GM18526 (cell line): ENCODE results near the gene PLCH1.

Source experiments
- POLR2A ChIP-seq: IDR thresholded peaks from 3 replicates; pipeline ENCODE4 v1.6.1; 2011; ENCODE audit not compliant: insufficient read length; ENCODE audit errors: extremely low read depth

PLCH1 gene

GRCh38 chr3:155648013-155648591, 96.8 kb downstream of the PLCH1 start:
- no peak for TF ChIP-seq POLR2A

- no peak for TF ChIP-seq POLR2A
Observed at GRCh38 chr3:155647206-155647605, 97.7 kb downstream of the PLCH1 start.

GRCh38 chr3:155646669-155647068, 98.2 kb downstream of the PLCH1 start:
- no peak for TF ChIP-seq POLR2A

- no peak for TF ChIP-seq POLR2A
Observed at GRCh38 chr3:155646128-155646527, 98.7 kb downstream of the PLCH1 start.

- no peak for TF ChIP-seq POLR2A
Observed at GRCh38 chr3:155643581-155644165, 101.2 kb downstream of the PLCH1 start.

GRCh38 chr3:155641956-155642355, 102.9 kb downstream of the PLCH1 start:
- TF ChIP-seq POLR2A: no peak

GRCh38 chr3:155640098-155640497, 104.8 kb downstream of the PLCH1 start:
- no peak for TF ChIP-seq POLR2A

- no peak for TF ChIP-seq POLR2A
Observed at GRCh38 chr3:155639462-155640055, 105.3 kb downstream of the PLCH1 start.

GRCh38 chr3:155637567-155637966, 107.3 kb downstream of the PLCH1 start:
- TF ChIP-seq POLR2A: no peak

GRCh38 chr3:155635056-155635455, 109.8 kb downstream of the PLCH1 start:
- TF ChIP-seq POLR2A: no peak

- no peak for TF ChIP-seq POLR2A
Observed at GRCh38 chr3:155634121-155634719, 110.7 kb downstream of the PLCH1 start.

GRCh38 chr3:155631323-155632019, 113.4 kb downstream of the PLCH1 start:
- TF ChIP-seq POLR2A: no peak

- TF ChIP-seq POLR2A: no peak
Observed at GRCh38 chr3:155629556-155629955, 115.3 kb downstream of the PLCH1 start.

- TF ChIP-seq POLR2A: no peak
Observed at GRCh38 chr3:155629056-155629455, 115.8 kb downstream of the PLCH1 start.

GRCh38 chr3:155619118-155619915, 125.6 kb downstream of the PLCH1 start:
- no peak for TF ChIP-seq POLR2A
